Loucy (cell line): ENCODE data around the gene NOS3.
A peak's percentile ranks its signal among the peaks of the same experiment; 100 is the strongest.

Source experiments
- H2AFZ ChIP-seq: fragments of 200-600 bp; sonication (generic); 2 replicates; pipeline ENCODE4 v1.6.0; 2016; ENCODE audit warnings: antibody characterized with exemption, mild to moderate bottlenecking, low read length, moderate library complexity
- H3F3A ChIP-seq: fragments of 200-600 bp; 2 replicates; pipeline ENCODE4 v1.6.0; 2016; ENCODE audit warnings: antibody characterized with exemption, low read depth, mild to moderate bottlenecking
- H3K27me3 ChIP-seq: fragments of 200-600 bp; sonication (generic); 2 replicates; pipeline ENCODE4 v1.6.1; 2014; ENCODE audit warnings: low read length, mild to moderate bottlenecking; ENCODE audit not compliant: insufficient read depth, poor library complexity, severe bottlenecking
- H3K36me3 ChIP-seq: fragments of 200-600 bp; sonication (generic); 2 replicates; pipeline ENCODE4 v1.6.1; 2016; ENCODE audit warnings: low read length; ENCODE audit not compliant: insufficient read depth
- H3K4me1 ChIP-seq: fragments of 200-600 bp; sonication (generic); 2 replicates; pipeline ENCODE4 v1.5.1; 2014; ENCODE audit warnings: low read length, mild to moderate bottlenecking; ENCODE audit not compliant: insufficient read depth, poor library complexity, severe bottlenecking
- H3K4me2 ChIP-seq: fragments of 200-600 bp; sonication (generic); 2 replicates; pipeline ENCODE4 v1.6.0; 2014; ENCODE audit warnings: antibody characterized with exemption, low read length, low read depth, mild to moderate bottlenecking; ENCODE audit not compliant: poor library complexity, severe bottlenecking
- H3K4me3 ChIP-seq: fragments of 200-600 bp; sonication (generic); 2 replicates; pipeline ENCODE4 v1.5.1; 2014; ENCODE audit warnings: low read length, mild to moderate bottlenecking, mixed read lengths; ENCODE audit not compliant: poor library complexity, severe bottlenecking
- H3K79me2 ChIP-seq: fragments of 200-600 bp; sonication (generic); 2 replicates; pipeline ENCODE4 v1.6.1; 2014; ENCODE audit warnings: low read length; ENCODE audit not compliant: insufficient read depth
- H3K9ac ChIP-seq: fragments of 200-600 bp; sonication (generic); 2 replicates; pipeline ENCODE4 v1.6.0; 2014; ENCODE audit warnings: mild to moderate bottlenecking, low read depth, low read length, moderate library complexity; ENCODE audit not compliant: poor library complexity, severe bottlenecking
- H3K9me2 ChIP-seq: fragments of 200-600 bp; sonication (generic); replicated peaks from 2 replicates; pipeline ENCODE4 v1.6.1; 2016; ENCODE audit warnings: low read depth, low read length, mixed read lengths
- H3K9me3 ChIP-seq: fragments of 200-600 bp; sonication (generic); 2 replicates; pipeline ENCODE4 v1.6.1; 2014; ENCODE audit warnings: mild to moderate bottlenecking, antibody characterized with exemption, low read length, low read depth; ENCODE audit not compliant: insufficient read depth
- H4K20me1 ChIP-seq: fragments of 200-600 bp; sonication (generic); 2 replicates; pipeline ENCODE4 v1.6.0; 2014; ENCODE audit warnings: antibody characterized with exemption, low read length, mild to moderate bottlenecking; ENCODE audit not compliant: insufficient read depth, poor library complexity, severe bottlenecking
- CTCF ChIP-seq: fragments of 200-600 bp; sonication (generic); conservative IDR thresholded peaks from 2 replicates; pipeline ENCODE4 v1.5.1; 2014; ENCODE audit warnings: mild to moderate bottlenecking, antibody characterized with exemption, low read length
- EZH2phosphoT487 ChIP-seq: fragments of 200-600 bp; IDR thresholded peaks from 2 replicates; pipeline ENCODE4 v1.6.1; 2018; ENCODE audit warnings: antibody characterized with exemption, mild to moderate bottlenecking, moderate library complexity, borderline replicate concordance

Gene NOS3

GRCh38 chr7:151028948-151029501 lies 38.2 kb downstream of the NOS3 start:
- TF ChIP-seq CTCF, result no peak
- TF ChIP-seq EZH2phosphoT487, result no peak
- Histone ChIP-seq H3K79me2 (peaks cover 6% of the 10 kb centered on the region; the same call in 1 of the 2 replicates), H4K20me1 (no peaks in the 10 kb centered on the region), H3K27me3 (no peaks in the 10 kb centered on the region), H3K4me2 (peak overlapping the region; percentile 98), H3K9me2 (no peaks in the 10 kb centered on the region), H2AFZ (peak overlapping the region; percentile 94), H3K4me1 (peaks cover 9% of the 10 kb centered on the region), H3F3A (no peaks in the 10 kb centered on the region), H3K36me3 (no peaks in the 10 kb centered on the region), H3K9ac (peak overlapping the region; percentile 85), H3K9me3 (no peaks in the 10 kb centered on the region), H3K4me3 (peak overlapping the region; percentile 82)

GRCh38 chr7:151031011-151031410 lies 40.2 kb downstream of the NOS3 start:
- Histone ChIP-seq H3K9ac (no peak overlapping the region), H3K9me2 (no peaks in the 10 kb centered on the region), H3K36me3 (no peaks in the 10 kb centered on the region), H4K20me1 (no peaks in the 10 kb centered on the region), H3K27me3 (no peaks in the 10 kb centered on the region), H3F3A (no peaks in the 10 kb centered on the region), H3K4me1 (peaks cover 9% of the 10 kb centered on the region), H3K9me3 (no peaks in the 10 kb centered on the region), H3K79me2 (peaks cover 6% of the 10 kb centered on the region; the same call in 1 of the 2 replicates), H3K4me2 (no peak overlapping the region), H2AFZ (no peak overlapping the region), H3K4me3 (no peak overlapping the region)
- TF ChIP-seq CTCF, result no peak
- TF ChIP-seq EZH2phosphoT487, result no peak

- peak; percentile 43 for TF ChIP-seq CTCF
- TF ChIP-seq EZH2phosphoT487, result no peak
- Histone ChIP-seq H3K4me1 (peaks cover 13% of the 10 kb centered on the region), H3K36me3 (no peaks in the 10 kb centered on the region), H3F3A (no peaks in the 10 kb centered on the region), H4K20me1 (no peaks in the 10 kb centered on the region), H3K9ac (no peak overlapping the region), H3K9me2 (no peaks in the 10 kb centered on the region), H3K4me3 (no peak overlapping the region), H2AFZ (no peak overlapping the region), H3K9me3 (no peaks in the 10 kb centered on the region), H3K79me2 (peaks cover 6% of the 10 kb centered on the region; the same call in 1 of the 2 replicates), H3K27me3 (no peaks in the 10 kb centered on the region), H3K4me2 (no peak overlapping the region)
These were observed 42.4 kb downstream of the NOS3 start for GRCh38 chr7:151032936-151033863.
